Uterus (tissue), 2 donors: ENCODE results near the gene CCR5.

Experiments used
- CTCF ChIP-seq, 4 experiments: fragments of 200-600 bp in 2 of 4; fragments of 450-650 bp in 2 of 4; sonication (generic) in 2 of 4; IDR thresholded peaks; one replicate each; pipeline ENCODE4 v1.5.1; 2016 to 2019; ENCODE audit warnings: antibody characterized with exemption in 4 of 4, mild to moderate bottlenecking in 2 of 4, moderate library complexity in 1 of 4
- POLR2A ChIP-seq, 2 donors: fragments of 450-650 bp; IDR thresholded peaks; one replicate each; pipeline ENCODE4 v1.6.1; 2016; ENCODE audit warnings: antibody characterized with exemption in 2 of 2, mild to moderate bottlenecking in 1 of 2, moderate library complexity in 1 of 2

GRCh38 chr3:46378426-46378942 is 7.7 kb downstream of the CCR5 start:
- peak; percentile 20 to 39 (median 34) for TF ChIP-seq CTCF (IDR thresholded peaks at IDR 0.05)
- no peak for TF ChIP-seq POLR2A (IDR thresholded peaks at IDR 0.05)
